Brain microvascular endothelial cell (primary cell): Measurements from ENCODE around the gene ADAMTSL5.

ENCODE experiments used
- DNase-seq: peaks from one replicate; pipeline ENCODE4 v3.0.0-alpha.2; 2020
- H3K27ac ChIP-seq: fragments of 250-450 bp; sonication (Bioruptor Pico); 2 replicates; pipeline ENCODE4 v1.5.1; 2020; ENCODE audit warnings: mild to moderate bottlenecking, moderate library complexity
- H3K27me3 ChIP-seq: fragments of 250-450 bp; sonication (Bioruptor Pico); replicated peaks from 2 replicates; pipeline ENCODE4 v1.5.1; 2020; ENCODE audit warnings: mild to moderate bottlenecking
- H3K36me3 ChIP-seq: fragments of 250-450 bp; sonication (Bioruptor Pico); replicated peaks from 2 replicates; pipeline ENCODE4 v1.5.1; 2020; ENCODE audit warnings: mild to moderate bottlenecking
- H3K4me3 ChIP-seq: 2 replicates; pipeline ENCODE4 v1.5.1; 2011; ENCODE audit warnings: low read depth, mild to moderate bottlenecking, control low read depth, low read length, moderate library complexity
- in situ Hi-C: cut with HindIII; loops from 2 replicates; pipeline ENCODE4 v1.10.0; 2017; ENCODE audit warnings: low sequenced_read_pairs, low pct_ligation_motif_present
- TF ChIP-seq, protein P1 (sequence below): IDR thresholded peaks from 2 replicates; pipeline ENCODE4 v1.5.1; 2011; ENCODE audit warnings: low read depth, mild to moderate bottlenecking, moderate library complexity, low read length, control low read depth, inconsistent platforms; ENCODE audit errors: missing control alignments

The ADAMTSL5 gene

DNA sequence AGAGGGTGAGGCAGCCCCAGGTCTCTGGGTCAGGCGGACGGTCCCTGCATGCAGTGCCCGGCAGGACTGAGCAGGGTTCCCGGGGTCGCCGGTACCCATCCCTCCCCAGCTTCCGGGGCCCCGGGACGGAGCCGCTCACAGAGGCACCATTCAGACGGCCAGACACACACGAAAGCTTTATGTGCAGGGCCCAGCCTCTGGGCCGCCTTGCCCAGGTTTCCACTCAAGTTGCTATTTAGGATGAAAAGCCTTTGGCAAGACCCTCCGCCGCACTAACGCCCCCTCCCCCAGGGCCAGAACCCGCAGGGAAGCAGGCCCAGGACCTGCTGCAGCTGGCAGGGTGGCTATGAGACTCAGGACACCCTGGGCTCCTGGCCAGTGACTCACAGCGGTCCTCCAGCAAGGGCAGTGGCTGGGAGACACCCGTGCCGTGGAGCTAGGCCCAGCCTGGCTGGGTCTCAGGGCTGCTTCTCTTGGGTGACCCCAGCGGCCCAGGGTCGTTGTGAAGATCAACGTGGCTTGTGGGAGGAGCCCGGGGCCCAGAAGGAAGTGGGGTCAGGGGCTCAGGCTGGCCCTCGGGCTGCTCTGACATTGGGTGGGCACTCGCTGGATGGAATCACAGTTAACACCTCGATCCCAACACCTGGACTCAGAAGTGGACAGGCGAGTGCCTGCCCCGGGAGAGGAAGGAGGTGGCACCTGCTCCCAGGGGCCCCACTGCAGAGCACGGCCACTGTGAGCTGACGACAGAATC, 38.6 kb downstream of the ADAMTSL5 start:
- Histone ChIP-seq H3K27me3 (peaks cover 27% of the 10 kb centered on the region), H3K4me3 (no peak overlapping the region), H3K27ac (no peak overlapping the region), H3K36me3 (no peaks in the 10 kb centered on the region)
- TF ChIP-seq, protein P1, sequence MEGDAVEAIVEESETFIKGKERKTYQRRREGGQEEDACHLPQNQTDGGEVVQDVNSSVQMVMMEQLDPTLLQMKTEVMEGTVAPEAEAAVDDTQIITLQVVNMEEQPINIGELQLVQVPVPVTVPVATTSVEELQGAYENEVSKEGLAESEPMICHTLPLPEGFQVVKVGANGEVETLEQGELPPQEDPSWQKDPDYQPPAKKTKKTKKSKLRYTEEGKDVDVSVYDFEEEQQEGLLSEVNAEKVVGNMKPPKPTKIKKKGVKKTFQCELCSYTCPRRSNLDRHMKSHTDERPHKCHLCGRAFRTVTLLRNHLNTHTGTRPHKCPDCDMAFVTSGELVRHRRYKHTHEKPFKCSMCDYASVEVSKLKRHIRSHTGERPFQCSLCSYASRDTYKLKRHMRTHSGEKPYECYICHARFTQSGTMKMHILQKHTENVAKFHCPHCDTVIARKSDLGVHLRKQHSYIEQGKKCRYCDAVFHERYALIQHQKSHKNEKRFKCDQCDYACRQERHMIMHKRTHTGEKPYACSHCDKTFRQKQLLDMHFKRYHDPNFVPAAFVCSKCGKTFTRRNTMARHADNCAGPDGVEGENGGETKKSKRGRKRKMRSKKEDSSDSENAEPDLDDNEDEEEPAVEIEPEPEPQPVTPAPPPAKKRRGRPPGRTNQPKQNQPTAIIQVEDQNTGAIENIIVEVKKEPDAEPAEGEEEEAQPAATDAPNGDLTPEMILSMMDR, result no peak
- in situ Hi-C loops, result loop anchor here (5.0 kb wide), 1 partner anchor 192 kb away; no protein-coding TSS in a partner anchor
- DNase-seq, result no peak

DNA sequence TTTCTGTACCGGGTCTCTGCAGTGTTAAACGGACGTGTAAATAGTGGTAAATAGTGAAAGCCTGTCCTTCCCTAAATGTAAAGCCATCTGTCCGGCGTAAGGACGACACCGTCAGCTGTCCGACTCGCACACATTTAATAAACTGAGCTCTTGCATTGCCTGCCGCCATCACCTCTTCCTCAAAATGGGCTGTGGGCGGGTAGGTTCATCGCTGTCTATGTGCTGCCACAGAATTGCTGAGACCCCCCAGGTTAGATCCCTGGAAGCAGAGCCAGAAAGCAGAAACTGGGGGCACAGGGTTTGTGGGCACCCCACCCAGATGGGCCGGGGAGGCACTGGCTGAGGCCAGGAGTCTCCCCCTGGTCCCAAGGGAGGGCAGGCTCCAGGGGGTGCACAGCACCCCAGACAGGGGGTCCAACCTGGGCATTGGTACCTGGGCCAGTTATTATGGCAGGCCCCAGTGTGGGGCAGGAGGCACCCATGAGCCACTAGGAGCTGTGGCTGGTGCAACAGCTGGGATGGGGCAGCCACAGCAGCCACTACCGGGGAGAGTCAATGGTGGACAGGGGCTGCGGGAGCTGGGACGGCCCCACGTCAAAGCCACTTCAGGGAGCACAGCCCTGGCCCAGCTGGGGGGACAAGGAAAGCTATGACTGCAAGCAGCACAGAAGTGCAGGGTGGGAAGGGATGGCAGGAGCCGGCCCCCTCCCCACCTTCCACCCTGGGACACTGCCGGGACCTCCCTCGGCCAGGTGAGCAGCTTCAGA, 39.6 kb downstream of the ADAMTSL5 start:
- TF ChIP-seq, protein P1, result no peak
- H3K27me3 ChIP-seq, result peaks cover 34% of the 10 kb centered on the region
- no peak overlapping the region for H3K27ac ChIP-seq
- in situ Hi-C loops, result loop anchor here (5.0 kb wide), 1 partner anchor 191 kb away; no protein-coding TSS in a partner anchor
- DNase-seq, result no peak
- no peaks in the 10 kb centered on the region for H3K36me3 ChIP-seq
- no peak overlapping the region for H3K4me3 ChIP-seq

DNA sequence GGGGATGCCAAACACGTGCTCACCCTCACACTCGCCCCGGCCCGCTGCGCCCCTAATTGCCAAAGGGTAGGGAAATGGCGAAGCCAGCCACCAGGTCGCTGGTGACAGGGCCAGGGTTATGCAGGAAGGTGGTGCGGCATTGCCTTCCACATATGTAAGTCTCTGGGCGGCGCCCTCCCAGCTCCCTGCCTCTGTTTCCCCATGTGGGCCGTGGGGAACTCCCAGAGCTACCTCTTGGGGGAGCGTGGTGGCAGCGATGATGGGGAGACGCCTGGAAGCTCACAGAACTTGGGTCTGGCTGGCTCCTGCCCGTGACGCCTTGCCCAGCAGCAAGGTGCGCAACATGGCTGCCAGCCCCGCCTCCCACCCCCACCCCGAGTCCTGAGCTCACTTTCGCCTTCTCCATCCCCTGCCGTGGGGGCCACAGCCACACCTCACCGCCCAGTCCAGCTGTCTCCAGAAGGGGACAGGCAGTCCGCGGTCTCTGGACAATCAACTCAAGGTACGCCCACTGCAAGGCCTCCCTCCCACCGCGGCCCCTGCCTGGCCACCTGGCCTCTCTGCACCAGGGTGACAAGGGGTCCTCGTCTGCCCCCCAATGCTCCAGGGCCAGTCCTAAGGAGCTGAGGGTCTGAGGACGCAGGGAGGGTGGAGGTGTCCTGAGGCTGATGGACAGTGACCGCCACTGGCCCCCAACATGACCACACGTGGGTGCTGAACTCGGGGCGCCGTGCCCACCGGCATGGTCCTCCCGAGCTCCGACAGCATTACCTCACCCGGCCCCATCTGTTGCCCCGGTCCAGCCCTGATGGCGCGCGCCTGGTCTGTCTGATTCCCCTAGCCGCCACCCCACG, 40.4 kb downstream of the ADAMTSL5 start:
- TF ChIP-seq, protein P1, result no peak
- H3K36me3 ChIP-seq, result no peaks in the 10 kb centered on the region
- no peak overlapping the region for H3K4me3 ChIP-seq
- in situ Hi-C loops, result loop anchor here (5.0 kb wide), 1 partner anchor 190 kb away; no protein-coding TSS in a partner anchor
- no peak for DNase-seq
- H3K27ac ChIP-seq, result no peak overlapping the region
- peaks cover 42% of the 10 kb centered on the region for H3K27me3 ChIP-seq

DNA sequence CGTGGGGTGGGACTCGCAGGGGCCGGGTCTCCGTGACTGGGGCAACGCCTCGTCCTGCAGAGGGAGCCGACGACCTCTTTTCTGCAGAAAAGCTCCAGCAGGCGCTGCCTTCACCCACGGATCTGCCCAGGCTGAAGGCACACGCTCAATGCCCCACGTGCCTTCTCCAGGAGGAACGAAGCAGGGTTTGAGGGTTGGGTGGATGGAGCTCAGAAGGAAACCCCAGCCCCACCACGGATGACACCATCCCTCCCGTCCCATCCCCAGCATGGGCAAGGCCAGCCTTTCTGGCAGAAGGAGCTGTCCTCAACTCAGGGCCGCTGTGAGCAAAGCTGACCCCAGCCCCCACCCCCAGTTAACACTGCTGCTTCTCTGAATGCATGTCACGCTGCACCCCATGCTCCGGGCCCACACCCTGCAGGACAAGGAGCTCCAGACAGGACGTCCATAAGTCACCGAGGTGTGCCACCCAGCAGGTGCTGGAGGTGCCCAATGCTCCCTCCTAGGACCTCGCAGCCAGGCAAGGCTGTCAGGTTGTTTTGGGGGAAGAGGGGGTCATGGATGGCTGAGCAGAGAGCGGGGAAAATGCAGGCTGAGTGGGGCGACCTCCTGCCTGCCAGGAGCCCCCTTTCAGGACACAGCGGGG, 41.2 kb downstream of the ADAMTSL5 start:
- no peak for DNase-seq
- H3K27ac ChIP-seq, result no peak overlapping the region
- H3K27me3 ChIP-seq, result peaks cover 50% of the 10 kb centered on the region
- no peaks in the 10 kb centered on the region for H3K36me3 ChIP-seq
- in situ Hi-C loops, result loop anchor here (5.0 kb wide), 1 partner anchor 189 kb away; no protein-coding TSS in a partner anchor
- TF ChIP-seq, protein P1, result peak; percentile 35
- no peak overlapping the region for H3K4me3 ChIP-seq

DNA sequence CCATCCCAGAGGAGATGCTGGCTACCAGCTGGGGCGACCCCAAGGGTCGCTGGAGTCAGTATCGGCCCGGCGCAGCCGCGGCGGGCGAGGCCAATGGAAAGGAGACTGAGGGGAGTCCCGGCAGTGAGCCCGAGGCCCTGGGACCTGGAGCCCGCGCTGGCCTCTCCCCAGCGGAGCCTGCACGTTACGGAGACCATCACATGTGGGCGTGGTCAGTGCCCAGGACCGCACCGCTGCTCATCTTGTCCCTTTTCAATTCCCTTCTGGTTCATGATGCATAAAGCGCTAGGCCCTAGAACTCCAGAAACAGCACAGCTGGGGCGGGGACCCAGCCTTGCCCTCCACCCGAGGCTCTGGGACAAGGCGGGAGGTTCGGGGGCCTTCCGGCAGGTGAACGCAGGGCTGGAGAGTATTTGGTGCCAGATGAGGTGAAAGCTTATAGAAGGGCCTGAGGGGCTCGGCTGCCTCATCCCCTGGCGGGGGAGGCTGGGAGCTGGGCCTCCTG, 41.8 kb downstream of the ADAMTSL5 start:
- TF ChIP-seq, protein P1, result no peak
- Histone ChIP-seq H3K4me3 (no peak overlapping the region), H3K36me3 (no peaks in the 10 kb centered on the region), H3K27me3 (peaks cover 56% of the 10 kb centered on the region), H3K27ac (no peak overlapping the region)
- in situ Hi-C loops, result loop anchor here (5.0 kb wide), 1 partner anchor 189 kb away; no protein-coding TSS in a partner anchor
- DNase-seq, result no peak
